Chondrocyte (in vitro differentiated cells): ENCODE data around the gene SLC25A21. TPM values are rescaled to one million over a fixed set of nuclear protein-coding genes. Genes with fewer than 3 reads are reported as not detected.

Source experiments
- DNase-seq: peaks from one replicate; pipeline ENCODE4 v3.0.0; 2021; ENCODE audit warnings: mixed read lengths, low spot score
- H3K27ac Mint-ChIP-seq: one replicate; pipeline ENCODE4 v1.8.0; 2021; ENCODE audit warnings: mild to moderate bottlenecking, moderate library complexity, mixed read lengths; ENCODE audit not compliant: unreplicated experiment
- H3K27me3 Mint-ChIP-seq: 2 replicates; pipeline ENCODE4 v1.8.0; 2021; ENCODE audit warnings: low read depth, mixed read lengths
- H3K36me3 Mint-ChIP-seq: 2 replicates; pipeline ENCODE4 v1.8.0; 2021; ENCODE audit warnings: low read depth, mixed read lengths
- H3K4me1 Mint-ChIP-seq: 2 replicates; pipeline ENCODE4 v1.8.0; 2021; ENCODE audit warnings: low read depth, mild to moderate bottlenecking, mixed read lengths
- H3K4me3 Mint-ChIP-seq: one replicate; pipeline ENCODE4 v1.8.0; 2021; ENCODE audit warnings: mild to moderate bottlenecking, moderate library complexity, mixed read lengths; ENCODE audit not compliant: unreplicated experiment
- H3K9me3 Mint-ChIP-seq: 2 replicates; pipeline ENCODE4 v1.8.0; 2021; ENCODE audit warnings: low read depth, mixed read lengths
- total RNA-seq: library from RNA; stranded (reverse); gene quantifications from 3 replicates; pipeline ENCODE4 v1.2.1, GENCODE V29; 2021
- TF ChIP-seq, protein P1 (sequence below): fragments of 200-600 bp; sonication (generic); IDR thresholded peaks from 2 replicates; pipeline ENCODE4 v1.5.0; 2021; ENCODE audit warnings: antibody characterized with exemption, mild to moderate bottlenecking, moderate library complexity

SLC25A21 gene
- total RNA-seq, 1 donor from 2014 or later: 0.22 TPM

DNA sequence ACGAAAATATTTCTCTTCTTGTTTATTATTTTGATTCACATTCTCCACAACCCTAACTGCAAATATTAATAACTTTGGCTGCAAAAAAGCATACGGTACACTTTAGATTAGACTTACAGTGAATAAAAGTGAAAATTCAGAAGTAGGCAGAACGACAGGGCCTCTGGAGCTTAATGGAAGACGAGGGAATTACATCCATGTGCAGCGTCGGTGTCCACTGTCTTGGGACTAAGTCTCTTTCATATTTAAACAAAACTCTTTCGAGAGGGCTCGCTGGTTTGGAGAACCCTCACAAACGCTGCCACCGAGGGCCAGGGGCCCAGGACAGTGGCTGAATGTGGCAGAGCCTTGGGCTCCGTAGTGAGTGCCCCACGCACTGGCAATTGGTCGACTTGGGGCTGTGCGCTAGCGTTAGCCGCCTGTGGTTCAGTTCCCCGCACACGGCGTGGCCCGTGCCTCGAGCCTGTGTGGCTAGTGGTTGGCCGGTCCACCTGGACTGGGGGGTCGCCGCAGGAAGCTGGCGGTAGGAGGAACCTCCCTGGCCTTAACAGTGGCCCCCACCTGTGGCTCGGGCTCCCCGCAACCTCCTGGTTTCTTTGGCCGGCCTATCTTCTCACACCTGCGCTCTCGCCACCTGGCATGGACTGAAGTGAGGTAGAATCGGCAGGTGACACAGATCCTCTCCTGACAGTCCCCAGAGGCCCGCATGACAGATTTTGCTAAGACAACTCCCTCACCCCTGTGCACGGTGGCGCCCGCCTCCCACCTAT lies 511.5 kb downstream of the SLC25A21 start:
- H3K27ac Mint-ChIP-seq: no peak overlapping the region
- H3K4me3 Mint-ChIP-seq: peak overlapping the region; percentile 65
- peak; percentile 68 for DNase-seq
- peaks cover 47% of the 10 kb centered on the region for H3K4me1 Mint-ChIP-seq
- H3K27me3 Mint-ChIP-seq: peaks cover 95% of the 10 kb centered on the region
- TF ChIP-seq, protein P1, sequence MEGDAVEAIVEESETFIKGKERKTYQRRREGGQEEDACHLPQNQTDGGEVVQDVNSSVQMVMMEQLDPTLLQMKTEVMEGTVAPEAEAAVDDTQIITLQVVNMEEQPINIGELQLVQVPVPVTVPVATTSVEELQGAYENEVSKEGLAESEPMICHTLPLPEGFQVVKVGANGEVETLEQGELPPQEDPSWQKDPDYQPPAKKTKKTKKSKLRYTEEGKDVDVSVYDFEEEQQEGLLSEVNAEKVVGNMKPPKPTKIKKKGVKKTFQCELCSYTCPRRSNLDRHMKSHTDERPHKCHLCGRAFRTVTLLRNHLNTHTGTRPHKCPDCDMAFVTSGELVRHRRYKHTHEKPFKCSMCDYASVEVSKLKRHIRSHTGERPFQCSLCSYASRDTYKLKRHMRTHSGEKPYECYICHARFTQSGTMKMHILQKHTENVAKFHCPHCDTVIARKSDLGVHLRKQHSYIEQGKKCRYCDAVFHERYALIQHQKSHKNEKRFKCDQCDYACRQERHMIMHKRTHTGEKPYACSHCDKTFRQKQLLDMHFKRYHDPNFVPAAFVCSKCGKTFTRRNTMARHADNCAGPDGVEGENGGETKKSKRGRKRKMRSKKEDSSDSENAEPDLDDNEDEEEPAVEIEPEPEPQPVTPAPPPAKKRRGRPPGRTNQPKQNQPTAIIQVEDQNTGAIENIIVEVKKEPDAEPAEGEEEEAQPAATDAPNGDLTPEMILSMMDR: no peak
- H3K9me3 Mint-ChIP-seq: no peaks in the 10 kb centered on the region
- peaks cover 5% of the 10 kb centered on the region for H3K36me3 Mint-ChIP-seq

DNA sequence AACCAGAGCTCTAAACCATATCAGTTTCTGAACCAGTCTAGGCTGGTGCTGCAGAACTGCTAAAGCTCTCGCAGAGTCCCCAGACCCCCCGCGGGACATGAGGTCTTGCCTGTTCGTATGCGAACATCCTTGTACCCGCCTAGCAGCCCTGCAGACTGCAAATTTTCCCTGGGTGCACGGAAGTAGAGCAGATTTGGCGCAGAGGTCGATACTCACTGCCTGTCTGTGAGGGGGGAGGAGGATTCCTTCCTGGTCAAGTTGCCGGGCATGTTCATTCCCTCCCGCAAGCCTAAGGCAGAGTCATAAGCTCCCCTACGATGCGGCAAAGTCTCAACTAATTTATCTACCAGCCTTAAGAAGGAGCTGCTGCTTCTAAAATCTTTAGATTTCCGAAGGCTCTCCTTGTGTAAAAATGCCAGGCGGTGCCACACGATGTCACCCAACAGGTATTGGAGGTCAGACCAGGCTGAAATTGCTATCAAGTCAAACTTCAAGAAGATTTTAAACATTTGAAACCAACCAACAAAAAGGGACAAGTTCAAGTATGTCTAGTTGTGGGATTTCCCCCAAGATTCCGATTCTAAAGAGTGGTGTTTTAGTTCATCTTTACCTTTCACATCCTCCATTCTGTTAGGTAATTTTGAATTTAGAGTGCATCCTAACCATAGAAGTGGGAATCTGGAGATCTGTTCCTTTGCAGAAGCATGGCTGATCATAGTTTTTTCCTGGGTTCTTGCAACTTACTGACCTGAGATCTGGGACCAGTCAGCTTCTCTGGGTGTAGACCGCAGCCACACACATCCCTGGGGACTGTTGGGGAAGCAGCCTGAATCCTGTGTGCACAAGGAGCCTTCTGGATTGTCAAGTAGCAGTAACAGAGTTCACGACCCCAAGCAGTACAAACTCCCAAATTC lies 512.3 kb downstream of the SLC25A21 start:
- Mint-ChIP-seq H3K4me3 (no peak overlapping the region), H3K27me3 (peaks cover 95% of the 10 kb centered on the region), H3K27ac (no peak overlapping the region), H3K36me3 (peaks cover 8% of the 10 kb centered on the region), H3K9me3 (peaks cover 4% of the 10 kb centered on the region), H3K4me1 (peaks cover 52% of the 10 kb centered on the region)
- TF ChIP-seq, protein P1: no peak
- no peak for DNase-seq

DNA sequence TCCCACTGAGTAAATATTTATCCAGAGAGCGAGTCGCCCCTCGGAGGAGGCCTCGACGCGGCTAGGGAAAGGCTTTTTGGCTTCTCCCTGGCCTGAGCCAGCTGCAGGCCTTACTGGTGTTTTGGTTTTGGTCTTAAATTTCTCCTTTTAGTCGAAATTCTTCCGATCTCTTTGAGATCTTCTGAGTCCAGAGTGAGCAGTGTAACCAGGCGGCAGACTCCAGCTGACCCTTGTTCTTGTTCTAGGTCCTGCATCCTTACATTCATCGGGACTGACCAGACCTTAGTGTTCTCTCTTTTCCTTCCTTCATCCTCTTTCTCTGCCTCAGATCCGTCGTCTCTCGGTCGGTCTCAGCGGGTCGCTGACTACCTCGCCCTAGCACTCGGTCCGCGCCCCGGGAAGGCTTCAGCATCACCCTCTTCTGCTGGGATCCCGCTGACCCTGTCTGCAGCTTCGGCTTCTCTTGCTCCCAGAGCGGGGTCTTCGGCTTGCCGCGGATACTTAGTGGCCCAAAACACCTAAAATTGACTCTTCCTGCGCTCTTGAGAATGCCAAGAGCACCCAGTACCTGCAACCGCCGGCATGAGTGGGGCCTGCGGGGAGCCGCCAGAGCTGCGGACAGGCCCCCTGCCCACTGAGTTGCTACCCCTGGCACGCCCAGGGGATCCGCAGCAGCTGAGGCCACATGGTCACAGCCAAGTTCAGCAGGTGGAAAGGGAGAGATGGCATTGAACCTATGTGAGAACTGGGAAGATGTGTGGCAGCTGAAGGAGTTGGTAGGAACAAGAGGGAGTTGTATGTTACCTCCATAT lies 513.2 kb downstream of the SLC25A21 start:
- Mint-ChIP-seq H3K4me3 (peak overlapping the region; percentile 5), H3K27me3 (peaks cover 95% of the 10 kb centered on the region), H3K4me1 (peaks cover 50% of the 10 kb centered on the region), H3K9me3 (peaks cover 4% of the 10 kb centered on the region), H3K36me3 (peaks cover 8% of the 10 kb centered on the region), H3K27ac (no peak overlapping the region)
- TF ChIP-seq, protein P1: no peak
- no peak for DNase-seq

DNA sequence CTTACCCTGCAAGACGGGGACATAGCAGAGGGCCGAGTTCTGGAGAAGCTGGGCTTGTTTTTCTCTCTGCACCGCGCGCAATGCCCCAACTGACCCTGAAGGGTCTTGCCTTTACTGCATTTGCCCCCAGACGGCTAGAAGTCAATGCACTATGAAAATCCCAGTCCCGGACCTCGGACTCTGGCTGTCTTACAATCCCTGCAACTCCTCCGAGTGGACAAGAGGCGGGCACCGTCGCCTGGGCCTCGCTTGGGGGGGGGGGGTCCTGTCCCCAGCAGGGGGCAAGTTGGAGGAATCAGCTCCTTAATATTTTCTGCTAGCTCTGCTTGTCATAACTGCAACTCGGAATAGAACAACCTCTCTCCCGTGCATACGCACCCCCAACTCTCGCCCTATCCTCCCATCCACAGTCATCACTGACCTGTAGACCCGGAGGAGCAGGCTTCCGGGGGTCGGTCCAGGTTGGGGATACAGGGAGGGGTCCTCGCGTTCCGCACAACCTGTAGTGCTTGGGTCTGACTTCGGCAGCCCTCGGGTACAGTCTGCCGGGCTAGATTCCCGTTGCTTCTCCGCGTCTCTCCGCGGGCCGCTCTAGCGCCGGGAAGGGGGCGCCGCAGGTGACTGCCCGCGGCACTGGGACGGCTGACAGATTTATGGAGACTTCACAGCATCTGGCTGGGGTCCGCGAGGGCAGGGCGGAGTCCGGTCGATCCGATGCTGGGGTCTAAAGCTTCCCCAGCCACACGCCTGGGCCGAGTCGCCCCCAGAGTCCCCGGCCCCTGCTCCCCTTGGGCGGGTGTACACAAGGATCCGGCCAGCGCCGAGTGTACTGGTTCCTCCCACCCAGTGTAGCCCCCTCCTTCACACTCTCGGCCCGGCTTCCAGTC lies 514.0 kb downstream of the SLC25A21 start:
- TF ChIP-seq, protein P1: no peak
- DNase-seq: no peak
- H3K27me3 Mint-ChIP-seq: peaks cover 94% of the 10 kb centered on the region

More for the DNA sequence above, 514.0 kb downstream of the SLC25A21 start:
- peaks cover 4% of the 10 kb centered on the region for H3K9me3 Mint-ChIP-seq
- H3K4me3 Mint-ChIP-seq: peak overlapping the region; percentile 5
- H3K36me3 Mint-ChIP-seq: peaks cover 8% of the 10 kb centered on the region
- H3K27ac Mint-ChIP-seq: no peak overlapping the region
- peaks cover 41% of the 10 kb centered on the region for H3K4me1 Mint-ChIP-seq
